Measurements from ENCODE around the gene LIPK. TPM values are rescaled to one million over a fixed set of nuclear protein-coding genes. Genes with fewer than 3 reads are reported as not detected.
"Not testable (repeated sequence)": the region's sequence is repeated elsewhere in the genome, so short reads cannot be mapped to it uniquely, and the experiment has no call there.

Gene LIPK
- total RNA-seq, 2 donors from 2014 or later = not detected

DNA sequence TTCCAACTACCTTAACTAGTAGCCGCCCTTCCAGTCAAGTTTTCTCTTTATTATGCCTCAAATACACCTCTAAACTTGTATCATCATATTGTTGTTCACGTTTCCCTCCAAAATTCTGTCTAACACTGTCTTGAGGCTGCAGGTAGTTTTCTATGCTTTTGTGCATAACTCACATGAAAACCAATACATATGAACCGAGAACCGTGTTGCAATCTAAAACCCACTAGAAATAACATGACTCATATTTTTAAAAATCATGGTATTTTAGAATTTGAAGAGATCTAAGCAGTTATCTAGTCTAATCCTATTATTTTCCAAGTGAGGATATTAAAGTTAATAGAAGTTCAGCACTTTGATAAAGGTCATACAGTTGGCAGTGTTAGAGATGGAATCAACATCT lies 23.6 kb upstream of the LIPK start:
- no peaks in the 10 kb centered on the region for H3K36me3 Mint-ChIP-seq
- no peaks in the 10 kb centered on the region for H3K4me1 Mint-ChIP-seq (ENCODE audit: low read depth in 2 of 2)
- no peak overlapping the region for H3K27ac Mint-ChIP-seq
- no peak overlapping the region for H3K4me3 Mint-ChIP-seq
- DNase-seq (ENCODE audit: low spot score) (no peak), ATAC-seq (no peak)
- H3K27me3 Mint-ChIP-seq = peaks cover 6 to 12% of the 10 kb centered on the region in 2 donors
- no peaks in the 10 kb centered on the region for H3K9me3 Mint-ChIP-seq

DNA sequence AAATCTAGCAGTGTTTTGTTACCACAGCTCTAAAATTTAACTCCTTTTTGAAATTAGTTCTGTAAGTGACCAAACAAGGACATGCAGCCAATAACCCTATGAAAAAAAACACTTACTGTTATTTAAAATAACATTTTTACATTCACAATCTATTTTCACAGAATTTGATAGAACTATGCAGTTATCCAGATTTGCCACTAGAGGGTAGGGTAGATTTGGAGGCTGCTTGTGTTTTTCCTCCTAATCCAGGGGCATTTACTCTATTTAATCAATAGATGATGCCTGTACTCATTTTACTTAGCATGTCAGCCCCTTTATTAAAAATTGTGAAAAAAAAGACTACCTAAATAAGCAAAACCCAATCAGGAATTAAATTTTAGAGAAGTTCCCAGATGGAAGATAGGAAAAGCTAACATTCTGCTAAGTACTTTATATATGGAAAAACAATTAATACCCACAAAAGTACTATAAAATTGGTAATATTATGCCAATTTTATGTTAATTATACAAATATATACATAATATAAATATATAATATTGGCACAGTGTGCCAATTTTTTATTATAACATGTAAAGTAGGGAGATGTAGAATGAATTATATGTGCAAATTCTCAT lies 18.1 kb upstream of the LIPK start:
- Mint-ChIP-seq H3K36me3 (no peaks in the 10 kb centered on the region), H3K27ac (no peak overlapping the region), H3K4me1 (ENCODE audit: low read depth in 2 of 2) (no peaks in the 10 kb centered on the region), H3K9me3 (no peaks in the 10 kb centered on the region), H3K4me3 (no peak overlapping the region), H3K27me3 (peaks cover 7 to 14% of the 10 kb centered on the region in 2 donors)
- no peak for DNase-seq (ENCODE audit: low spot score)
- ATAC-seq = no peak

DNA sequence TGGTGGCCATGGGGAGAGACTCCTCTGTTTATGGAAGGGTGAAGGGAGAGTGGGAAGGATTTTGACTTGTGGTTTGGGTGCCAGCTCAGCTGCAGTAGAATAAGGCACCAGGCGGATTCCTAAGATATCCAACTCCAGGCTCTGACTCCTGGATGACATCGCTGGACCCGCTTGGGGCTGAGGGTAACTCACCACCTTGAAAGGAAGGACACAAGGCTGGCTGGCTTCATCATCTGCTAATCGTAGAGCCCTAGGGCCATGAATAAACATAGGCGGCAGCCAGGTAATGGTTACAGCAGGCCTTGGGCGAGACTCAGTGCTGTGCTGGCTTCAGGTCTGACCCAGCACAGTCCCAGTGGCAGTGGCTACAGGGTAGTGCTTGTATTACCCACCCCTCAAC lies 16.7 kb upstream of the LIPK start:
- DNase-seq (ENCODE audit: low spot score) = no peak
- no peaks in the 10 kb centered on the region for H3K4me1 Mint-ChIP-seq (ENCODE audit: low read depth in 2 of 2)
- no peaks in the 10 kb centered on the region for H3K36me3 Mint-ChIP-seq
- ATAC-seq = no peak
- peaks cover 6 to 13% of the 10 kb centered on the region in 2 donors for H3K27me3 Mint-ChIP-seq
- H3K9me3 Mint-ChIP-seq = no peaks in the 10 kb centered on the region
- no peak overlapping the region for H3K4me3 Mint-ChIP-seq
- H3K27ac Mint-ChIP-seq = no peak overlapping the region

DNA sequence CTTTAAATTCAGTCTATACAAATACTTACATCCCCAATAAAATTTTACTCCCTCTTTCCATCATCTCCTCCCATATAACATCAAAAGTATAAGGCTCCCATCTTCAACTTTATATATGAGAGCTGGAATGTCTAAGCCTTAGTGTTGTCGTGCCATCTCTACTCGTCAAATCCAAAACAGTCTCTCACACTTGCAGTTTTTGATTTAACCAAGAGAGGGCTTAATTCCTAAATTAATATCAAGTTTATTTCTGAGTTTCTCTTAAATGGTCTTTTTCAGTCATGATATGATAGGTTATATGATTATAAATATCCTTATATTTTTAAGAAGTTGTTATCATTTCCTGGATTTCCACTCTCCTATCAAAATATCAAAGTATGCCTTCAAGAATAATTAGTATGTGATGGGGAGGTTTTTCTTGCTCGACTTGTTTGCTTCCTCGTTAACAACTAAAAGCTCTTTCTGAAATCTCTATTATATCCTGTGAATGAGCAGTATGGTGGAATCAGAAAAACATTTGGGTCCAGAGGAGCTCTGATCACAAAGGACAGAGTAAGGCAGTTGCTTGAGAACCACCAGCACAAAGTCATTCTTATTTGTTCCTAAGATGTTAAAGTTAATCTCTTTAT lies 12.5 kb upstream of the LIPK start:
- Mint-ChIP-seq H3K4me1 (ENCODE audit: low read depth in 2 of 2) (no peaks in the 10 kb centered on the region), H3K36me3 (no peaks in the 10 kb centered on the region), H3K27ac (no peak overlapping the region), H3K27me3 (peaks cover 6 to 20% of the 10 kb centered on the region in 2 donors), H3K4me3 (no peak overlapping the region), H3K9me3 (no peaks in the 10 kb centered on the region)
- DNase-seq (ENCODE audit: low spot score) (no peak), ATAC-seq (no peak)

DNA sequence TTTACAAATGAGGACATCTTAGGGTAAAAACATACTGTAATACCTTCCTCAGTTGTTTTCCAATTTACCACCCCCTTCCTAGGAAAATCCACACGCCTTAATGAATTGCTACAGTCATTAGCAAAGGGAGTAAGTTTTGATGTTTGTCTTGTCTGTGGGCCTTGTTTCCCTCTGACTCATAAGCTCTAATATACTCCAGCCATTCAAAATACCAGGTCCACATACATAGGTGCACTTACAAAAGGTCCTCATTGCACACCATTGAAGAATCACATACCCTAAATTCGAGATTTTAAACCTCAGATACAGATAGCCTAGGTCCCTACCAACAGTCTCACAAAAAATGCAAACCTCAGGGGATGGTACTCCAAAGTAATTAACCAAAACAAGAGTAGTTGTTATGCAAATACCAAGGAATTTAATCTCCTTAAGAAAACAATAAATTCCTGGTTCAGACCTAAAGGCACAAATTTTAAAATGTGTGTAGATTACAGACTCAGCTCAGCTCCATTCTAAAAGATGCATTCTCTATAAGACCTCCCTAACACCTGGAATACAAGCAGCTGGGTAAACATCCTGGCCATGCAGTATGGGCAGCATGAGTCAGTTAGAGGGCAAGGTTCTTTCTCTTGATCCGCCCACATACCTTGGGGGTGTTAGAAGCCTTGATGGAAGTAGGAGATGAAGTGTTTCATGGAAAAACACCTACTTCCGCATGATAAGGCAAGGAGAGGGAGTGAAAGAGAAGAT lies 3.0 kb upstream of the LIPK start:
- peaks cover 3 to 6% of the 10 kb centered on the region in 2 donors for H3K27me3 Mint-ChIP-seq
- no peak for DNase-seq (ENCODE audit: low spot score)
- no peaks in the 10 kb centered on the region for H3K4me1 Mint-ChIP-seq (ENCODE audit: low read depth in 2 of 2)
- no peak for ATAC-seq
- no peak overlapping the region for H3K27ac Mint-ChIP-seq
- no peaks in the 10 kb centered on the region for H3K9me3 Mint-ChIP-seq
- no peak overlapping the region for H3K4me3 Mint-ChIP-seq
- no peaks in the 10 kb centered on the region for H3K36me3 Mint-ChIP-seq

DNA sequence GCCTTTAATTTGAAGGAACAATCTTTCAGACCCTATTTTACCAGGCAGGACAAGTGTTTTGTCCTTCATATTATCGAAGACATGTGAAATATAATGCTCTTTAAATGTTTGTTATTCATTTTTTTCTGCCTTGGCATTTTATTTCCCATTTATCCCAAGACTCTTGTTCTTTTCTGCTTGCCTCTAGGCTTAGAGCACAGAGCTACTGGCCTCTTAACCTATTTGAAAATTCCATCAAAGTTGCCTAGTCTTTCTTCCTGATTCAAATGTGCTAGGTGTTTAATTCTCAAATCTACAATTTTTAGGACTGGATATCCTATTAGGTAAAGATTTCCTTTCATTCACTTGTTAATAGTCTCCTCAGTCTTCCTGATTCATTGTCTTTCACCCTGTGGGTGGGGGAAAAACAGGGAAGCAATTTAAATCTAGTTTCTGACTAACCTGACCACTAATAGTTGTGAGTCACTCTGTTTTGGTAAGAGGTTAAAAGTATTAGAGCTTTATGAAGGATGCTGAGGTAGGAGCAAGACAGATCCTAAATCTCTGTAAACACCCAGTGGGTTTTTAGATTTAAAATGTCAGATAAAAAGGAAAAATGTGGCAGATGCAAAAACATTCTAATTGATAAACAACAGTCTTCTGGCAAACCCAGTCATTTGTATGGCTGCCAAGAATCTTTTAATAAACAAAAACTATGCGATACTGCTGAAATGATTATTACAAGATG lies 1.5 kb downstream of the LIPK start:
- Mint-ChIP-seq H3K9me3 (no peaks in the 10 kb centered on the region), H3K27ac (no peak overlapping the region), H3K4me3 (no peak overlapping the region), H3K27me3 (peaks cover 0 to 6% of the 10 kb centered on the region in 2 donors), H3K4me1 (ENCODE audit: low read depth in 2 of 2) (no peaks in the 10 kb centered on the region), H3K36me3 (no peaks in the 10 kb centered on the region)
- no peak for DNase-seq (ENCODE audit: low spot score)
- ATAC-seq = no peak

DNA sequence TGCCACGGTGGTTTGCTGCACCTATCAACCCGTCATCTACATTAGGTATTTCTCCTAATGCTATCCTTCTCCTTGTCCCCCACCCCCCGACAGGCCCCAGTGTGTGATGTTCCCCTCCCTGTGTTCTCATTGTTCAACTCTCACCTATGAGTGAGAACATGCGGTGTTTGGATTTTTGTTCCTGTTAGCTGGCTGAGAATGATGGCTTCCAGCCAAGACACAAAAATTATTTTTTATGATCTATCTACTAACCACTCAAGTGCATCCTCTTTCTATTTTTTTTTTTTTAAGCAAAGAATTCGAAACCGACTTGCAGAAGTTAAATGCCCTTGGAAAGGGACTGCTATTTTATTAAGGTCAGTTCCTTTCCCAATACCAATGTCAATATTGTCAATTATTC lies 3.3 kb downstream of the LIPK start:
- DNase-seq (ENCODE audit: low spot score); H3K9me3 Mint-ChIP-seq; H3K4me1 Mint-ChIP-seq (ENCODE audit: low read depth in 2 of 2); H3K4me3 Mint-ChIP-seq; H3K27me3 Mint-ChIP-seq; H3K27ac Mint-ChIP-seq; H3K36me3 Mint-ChIP-seq; ATAC-seq: not testable (repeated sequence)

DNA sequence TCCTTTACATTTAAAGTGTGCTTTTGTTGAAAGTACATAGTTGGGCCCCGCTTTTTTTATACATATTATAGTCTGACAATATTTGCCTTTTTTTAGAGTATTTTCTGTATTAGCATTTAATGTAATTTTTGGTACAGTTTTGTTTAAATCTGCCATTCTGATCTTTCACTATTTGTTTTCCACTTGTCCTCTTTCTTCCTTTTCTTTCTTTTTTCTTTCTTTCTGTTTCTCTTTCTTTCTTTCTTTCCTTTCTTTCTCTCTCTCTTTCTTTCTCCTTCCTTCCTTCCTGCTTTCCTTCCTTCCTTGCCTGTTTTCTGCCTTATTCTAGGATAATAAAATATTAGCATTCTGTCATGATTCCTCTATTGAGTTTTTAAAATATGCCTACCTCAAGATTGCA lies 9.5 kb downstream of the LIPK start:
- no peak for DNase-seq (ENCODE audit: low spot score)
- ATAC-seq = no peak
- H3K27ac Mint-ChIP-seq = no peak overlapping the region
- no peaks in the 10 kb centered on the region for H3K36me3 Mint-ChIP-seq
- no peaks in the 10 kb centered on the region for H3K9me3 Mint-ChIP-seq
- peaks cover 8 to 16% of the 10 kb centered on the region in 2 donors for H3K27me3 Mint-ChIP-seq
- H3K4me1 Mint-ChIP-seq (ENCODE audit: low read depth in 2 of 2) = no peaks in the 10 kb centered on the region
- H3K4me3 Mint-ChIP-seq = no peak overlapping the region

DNA sequence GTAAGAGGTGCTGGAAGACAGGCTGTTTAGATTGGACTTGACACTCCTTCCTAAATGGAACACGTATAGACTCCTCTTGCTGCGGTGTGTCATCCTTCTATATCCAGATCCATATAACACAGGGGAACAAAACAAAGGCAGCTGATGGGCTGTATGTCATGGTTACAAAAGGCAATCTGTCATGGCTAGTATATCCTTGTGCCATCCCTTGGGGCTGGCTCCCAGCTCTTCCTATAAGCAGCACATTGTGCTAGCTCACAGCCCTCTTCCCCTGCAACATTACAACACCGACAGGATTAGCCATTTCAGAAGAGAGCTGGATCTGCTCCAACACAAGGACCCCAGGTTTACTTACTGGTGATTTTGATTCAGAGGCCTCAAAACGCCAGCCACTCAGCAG lies 15.3 kb downstream of the LIPK start:
- peaks cover 6 to 15% of the 10 kb centered on the region in 2 donors for H3K27me3 Mint-ChIP-seq
- H3K4me1 Mint-ChIP-seq (ENCODE audit: low read depth in 2 of 2) = peaks cover 0 to 5% of the 10 kb centered on the region in 2 donors
- H3K27ac Mint-ChIP-seq = no peak overlapping the region
- no peaks in the 10 kb centered on the region for H3K9me3 Mint-ChIP-seq
- no peak overlapping the region for H3K4me3 Mint-ChIP-seq
- DNase-seq (ENCODE audit: low spot score) (no peak), ATAC-seq (no peak)
- no peaks in the 10 kb centered on the region for H3K36me3 Mint-ChIP-seq

DNA sequence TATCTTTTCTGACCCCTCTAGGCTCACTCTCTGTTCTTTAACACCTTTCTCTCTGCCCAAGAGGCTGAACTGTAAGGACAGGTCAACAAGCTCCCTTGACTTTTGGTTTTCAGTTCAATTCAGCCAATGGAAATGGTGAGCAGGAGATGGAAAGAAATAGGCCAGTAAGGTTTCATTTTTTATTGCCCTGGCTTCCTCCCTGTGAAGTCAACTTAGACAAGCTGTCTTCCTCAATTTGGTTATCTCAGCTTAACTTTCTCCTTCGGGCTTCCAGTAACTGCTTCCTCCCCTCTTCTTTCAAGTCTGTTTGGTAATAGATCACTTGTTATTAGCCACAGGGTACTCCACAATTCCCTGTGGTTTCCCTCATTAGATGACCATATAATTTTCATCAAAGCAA lies 19.7 kb downstream of the LIPK start:
- Mint-ChIP-seq H3K9me3 (no peaks in the 10 kb centered on the region), H3K4me1 (ENCODE audit: low read depth in 2 of 2) (peaks cover 0 to 5% of the 10 kb centered on the region in 2 donors), H3K27ac (peak overlapping the region in 1 of 2 donors; percentile 49), H3K4me3 (no peak overlapping the region), H3K27me3 (no peaks in the 10 kb centered on the region), H3K36me3 (no peaks in the 10 kb centered on the region)
- no peak for DNase-seq (ENCODE audit: low spot score)
- ATAC-seq = no peak

DNA sequence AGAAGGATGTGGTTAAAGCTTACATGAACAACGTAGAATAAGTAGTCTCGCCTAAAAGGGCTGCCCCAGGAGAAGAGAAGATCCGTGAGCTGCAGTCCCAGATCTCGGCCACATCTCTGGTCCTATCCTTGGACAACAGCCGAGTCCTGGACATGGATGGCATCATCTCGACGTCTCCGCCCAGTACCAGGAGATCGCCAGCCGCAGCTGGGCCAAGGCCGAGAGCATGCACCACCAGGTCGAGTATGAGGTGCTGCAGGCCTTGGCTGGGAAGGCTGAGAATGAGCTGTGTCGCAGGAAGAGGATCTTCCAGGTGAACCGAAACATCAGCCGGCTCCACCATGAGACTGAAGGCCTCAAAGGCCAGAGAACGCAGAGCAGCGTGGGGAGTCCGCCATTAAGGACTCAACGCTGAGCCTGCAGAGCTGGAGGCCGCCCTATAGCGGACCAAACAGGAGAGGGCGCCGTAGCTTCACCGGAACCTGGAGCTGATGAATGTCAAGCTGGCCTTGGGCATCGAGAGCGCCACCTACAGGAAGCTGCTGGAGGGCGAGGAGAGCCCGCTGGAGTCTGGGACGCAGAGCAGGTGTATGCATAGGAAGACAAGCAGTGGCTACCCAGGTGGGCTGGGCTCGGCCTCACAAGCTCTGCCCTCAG lies 22.2 kb downstream of the LIPK start:
- Mint-ChIP-seq H3K9me3 (no peaks in the 10 kb centered on the region), H3K4me1 (ENCODE audit: low read depth in 2 of 2) (peaks cover 0 to 5% of the 10 kb centered on the region in 2 donors), H3K27ac (no peak overlapping the region), H3K27me3 (no peaks in the 10 kb centered on the region), H3K4me3 (no peak overlapping the region), H3K36me3 (no peaks in the 10 kb centered on the region)
- DNase-seq (ENCODE audit: low spot score) (no peak), ATAC-seq (peak; percentile 20 to 48)

DNA sequence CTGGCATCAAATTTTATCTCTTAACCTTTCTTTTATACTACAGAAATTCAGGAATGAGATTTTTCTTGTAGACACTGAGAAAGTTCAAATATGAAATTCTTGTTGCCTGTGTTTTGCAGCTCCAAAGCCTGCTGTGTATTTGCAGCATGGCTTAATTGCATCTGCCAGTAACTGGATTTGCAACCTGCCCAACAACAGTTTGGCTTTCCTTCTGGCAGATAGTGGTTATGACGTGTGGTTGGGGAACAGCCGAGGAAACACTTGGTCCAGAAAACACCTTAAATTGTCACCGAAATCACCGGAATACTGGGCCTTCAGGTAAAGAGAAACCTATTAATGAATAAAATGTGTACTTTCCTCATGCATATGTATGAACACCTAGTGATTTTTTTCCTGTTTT lies 24.8 kb downstream of the LIPK start:
- Mint-ChIP-seq H3K9me3 (no peaks in the 10 kb centered on the region), H3K4me3 (no peak overlapping the region), H3K27me3 (peaks cover 0 to 7% of the 10 kb centered on the region in 2 donors)

DNA sequence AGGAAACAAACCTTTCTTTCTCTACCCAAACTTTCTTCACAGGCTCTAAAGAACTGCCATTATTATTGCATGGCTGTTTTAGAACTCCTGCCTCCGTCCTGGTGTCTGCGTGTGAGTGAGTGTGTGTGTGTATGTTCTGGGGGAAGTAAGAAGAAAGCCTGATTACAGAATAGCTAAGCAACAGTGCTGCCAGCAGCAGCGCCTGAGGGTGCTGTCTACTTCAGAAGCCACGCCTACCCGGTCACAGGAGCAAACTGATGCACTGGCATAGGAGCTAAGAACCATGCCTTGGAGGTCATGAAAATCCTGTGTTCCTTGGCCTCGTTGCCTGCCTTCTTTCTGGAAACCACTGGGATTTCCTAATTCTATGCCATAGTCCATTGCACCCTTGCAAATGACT lies 25.2 kb downstream of the LIPK start:
- peaks cover 0 to 9% of the 10 kb centered on the region in 2 donors for H3K27me3 Mint-ChIP-seq
- no peaks in the 10 kb centered on the region for H3K36me3 Mint-ChIP-seq
- H3K9me3 Mint-ChIP-seq = no peaks in the 10 kb centered on the region
- no peak overlapping the region for H3K27ac Mint-ChIP-seq
- H3K4me3 Mint-ChIP-seq = no peak overlapping the region
- ATAC-seq (no peak), DNase-seq (ENCODE audit: low spot score) (no peak)
- no peaks in the 10 kb centered on the region for H3K4me1 Mint-ChIP-seq (ENCODE audit: low read depth in 2 of 2)

More for the DNA sequence above, 24.8 kb downstream of the LIPK start:
- DNase-seq (ENCODE audit: low spot score) = no peak
- no peak for ATAC-seq
- H3K36me3 Mint-ChIP-seq = no peaks in the 10 kb centered on the region
- H3K27ac Mint-ChIP-seq = no peak overlapping the region
- H3K4me1 Mint-ChIP-seq (ENCODE audit: low read depth in 2 of 2) = peaks cover 0 to 2% of the 10 kb centered on the region in 2 donors

All from natural killer cell treated with Interleukin-12 subunit alpha and Interleukin-12 subunit beta and Interleukin-15 and Interleukin-18, amount 100 ng/mL, for 72 hours (primary cell).